Measurements from ENCODE around the gene ZNF845.

Gene ZNF845

GRCh38 chr19:53381376-53381775 is 47.8 kb downstream of the ZNF845 start:
- Histone ChIP-seq H2AFZ (ENCODE audit: low read depth, low read length) (no peak overlapping the region), H3K9me3 (ENCODE audit: insufficient read depth, low read length) (peaks cover 4% of the 10 kb centered on the region; the same call in 1 of the 2 replicates), H3K27me3 (ENCODE audit: low read depth, low read length) (no peaks in the 10 kb centered on the region), H3K36me3 (replicated peaks; ENCODE audit: low read depth, low read length) (peaks cover 2% of the 10 kb centered on the region), H3K79me2 (ENCODE audit: low read length) (no peaks in the 10 kb centered on the region), H3K4me3 (ENCODE audit: low read length) (no peak overlapping the region), H3K4me1 (ENCODE audit: low read length) (no peaks in the 10 kb centered on the region), H4K20me1 (ENCODE audit: insufficient read depth, low read length) (no peaks in the 10 kb centered on the region), H3K9ac (ENCODE audit: low read length) (no peak overlapping the region), H3K4me2 (ENCODE audit: low read length) (no peak overlapping the region), H3K27ac (ENCODE audit: low read length) (no peak overlapping the region)
- TF ChIP-seq CTCF (IDR thresholded peaks at IDR 0.05; ENCODE audit: low read depth, low read length) = no peak
- TF ChIP-seq EZH2phosphoT487 (IDR thresholded peaks at IDR 0.05; ENCODE audit: low read depth) = no peak

GRCh38 chr19:53388168-53388567 is 54.6 kb downstream of the ZNF845 start:
- no peaks in the 10 kb centered on the region for H3K36me3 ChIP-seq (replicated peaks; ENCODE audit: low read depth, low read length)
- no peak overlapping the region for H3K9ac ChIP-seq (ENCODE audit: low read length)
- H2AFZ ChIP-seq (ENCODE audit: low read depth, low read length) = no peak overlapping the region
- no peak overlapping the region for H3K27ac ChIP-seq (ENCODE audit: low read length)
- H3K27me3 ChIP-seq (ENCODE audit: low read depth, low read length) = no peaks in the 10 kb centered on the region
- H3K9me3 ChIP-seq (ENCODE audit: insufficient read depth, low read length) = 0 out of 2 replicates have a peak, but pooled peaks cover 17% of the 10 kb centered on the region
- no peak overlapping the region for H3K4me3 ChIP-seq (ENCODE audit: low read length)
- no peak for TF ChIP-seq EZH2phosphoT487 (IDR thresholded peaks at IDR 0.05; ENCODE audit: low read depth)
- no peak for TF ChIP-seq CTCF (IDR thresholded peaks at IDR 0.05; ENCODE audit: low read depth, low read length)
- H3K4me1 ChIP-seq (ENCODE audit: low read length) = no peaks in the 10 kb centered on the region
- H3K4me2 ChIP-seq (ENCODE audit: low read length) = no peak overlapping the region
- no peaks in the 10 kb centered on the region for H4K20me1 ChIP-seq (ENCODE audit: insufficient read depth, low read length)
- H3K79me2 ChIP-seq (ENCODE audit: low read length) = no peaks in the 10 kb centered on the region

GRCh38 chr19:53388904-53389303 is 55.4 kb downstream of the ZNF845 start:
- H3K9ac ChIP-seq (ENCODE audit: low read length) = no peak overlapping the region
- H3K27ac ChIP-seq (ENCODE audit: low read length) = no peak overlapping the region
- TF ChIP-seq EZH2phosphoT487 (IDR thresholded peaks at IDR 0.05; ENCODE audit: low read depth) (no peak), CTCF (IDR thresholded peaks at IDR 0.05; ENCODE audit: low read depth, low read length) (no peak)
- H4K20me1 ChIP-seq (ENCODE audit: insufficient read depth, low read length) = no peaks in the 10 kb centered on the region
- H3K79me2 ChIP-seq (ENCODE audit: low read length) = no peaks in the 10 kb centered on the region
- H3K27me3 ChIP-seq (ENCODE audit: low read depth, low read length) = no peaks in the 10 kb centered on the region
- no peaks in the 10 kb centered on the region for H3K36me3 ChIP-seq (replicated peaks; ENCODE audit: low read depth, low read length)
- no peak overlapping the region for H3K4me3 ChIP-seq (ENCODE audit: low read length)
- H3K9me3 ChIP-seq (ENCODE audit: insufficient read depth, low read length) = 0 out of 2 replicates have a peak, but pooled peaks cover 17% of the 10 kb centered on the region
- no peaks in the 10 kb centered on the region for H3K4me1 ChIP-seq (ENCODE audit: low read length)
- H2AFZ ChIP-seq (ENCODE audit: low read depth, low read length) = no peak overlapping the region
- no peak overlapping the region for H3K4me2 ChIP-seq (ENCODE audit: low read length)

- Histone ChIP-seq H3K9me3 (ENCODE audit: insufficient read depth, low read length) (0 out of 2 replicates have a peak, but pooled peaks cover 16% of the 10 kb centered on the region), H3K27ac (ENCODE audit: low read length) (no peak overlapping the region)
These were observed 56.0 kb downstream of the ZNF845 start for GRCh38 chr19:53389571-53389970.

More at GRCh38 chr19:53389571-53389970, 56.0 kb downstream of the ZNF845 start:
- H3K4me2 ChIP-seq (ENCODE audit: low read length) = no peak overlapping the region
- no peak overlapping the region for H3K4me3 ChIP-seq (ENCODE audit: low read length)
- no peaks in the 10 kb centered on the region for H3K27me3 ChIP-seq (ENCODE audit: low read depth, low read length)
- TF ChIP-seq CTCF (IDR thresholded peaks at IDR 0.05; ENCODE audit: low read depth, low read length) = no peak
- no peak for TF ChIP-seq EZH2phosphoT487 (IDR thresholded peaks at IDR 0.05; ENCODE audit: low read depth)
- H3K79me2 ChIP-seq (ENCODE audit: low read length) = no peaks in the 10 kb centered on the region
- no peak overlapping the region for H3K9ac ChIP-seq (ENCODE audit: low read length)
- no peak overlapping the region for H2AFZ ChIP-seq (ENCODE audit: low read depth, low read length)
- H3K4me1 ChIP-seq (ENCODE audit: low read length) = no peaks in the 10 kb centered on the region
- H4K20me1 ChIP-seq (ENCODE audit: insufficient read depth, low read length) = no peaks in the 10 kb centered on the region
- H3K36me3 ChIP-seq (replicated peaks; ENCODE audit: low read depth, low read length) = no peaks in the 10 kb centered on the region
